Right forelimb (tissue), 1 donor: ENCODE results near the gene TMEM86A.
A peak's percentile ranks its signal among the peaks of the same experiment; 100 is the strongest.
"Not testable (repeated sequence)": the region's sequence is repeated elsewhere in the genome, so short reads cannot be mapped to it uniquely, and the experiment has no call there.

ENCODE experiments used
- DNase-seq: peaks from one replicate; pipeline ENCODE4 v3.0.0-alpha.2; 2018

TMEM86A gene

GRCh38 chr11:18698341-18699268, at the start of gene TMEM86A:
Gene TMEM86A (plus strand): TSS chr11:18698779. CDS start chr11:18698887, 108 bp downstream.
- peak; percentile 93 for DNase-seq

GRCh38 chr11:18650353-18650752, 48.2 kb upstream of the TMEM86A start:
- no peak for DNase-seq

GRCh38 chr11:18650859-18651557, 47.6 kb upstream of the TMEM86A start:
- no peak for DNase-seq

- no peak for DNase-seq
These were observed 40.9 kb upstream of the TMEM86A start for GRCh38 chr11:18657673-18658072.

GRCh38 chr11:18665353-18665872, 33.2 kb upstream of the TMEM86A start:
- not testable (repeated sequence) for DNase-seq

GRCh38 chr11:18668131-18668530, 30.4 kb upstream of the TMEM86A start:
- no peak for DNase-seq

- DNase-seq = no peak
These were observed 29.4 kb upstream of the TMEM86A start for GRCh38 chr11:18669219-18669596.

- no peak for DNase-seq
These were observed 28.9 kb upstream of the TMEM86A start for GRCh38 chr11:18669711-18670110.

- DNase-seq = no peak
These were observed 27.3 kb upstream of the TMEM86A start for GRCh38 chr11:18671246-18671645.

- DNase-seq = not testable (repeated sequence)
These were observed 26.4 kb upstream of the TMEM86A start for GRCh38 chr11:18672209-18672608.

GRCh38 chr11:18676803-18677202, 21.8 kb upstream of the TMEM86A start:
- no peak for DNase-seq

GRCh38 chr11:18677560-18677959, 21.0 kb upstream of the TMEM86A start:
- DNase-seq = no peak

GRCh38 chr11:18681949-18682348, 16.6 kb upstream of the TMEM86A start:
- DNase-seq = not testable (repeated sequence)

GRCh38 chr11:18682466-18682865, 16.1 kb upstream of the TMEM86A start:
- no peak for DNase-seq

- no peak for DNase-seq
These were observed 14.3 kb upstream of the TMEM86A start for GRCh38 chr11:18684267-18684666.

- DNase-seq = not testable (repeated sequence)
These were observed 7.0 kb upstream of the TMEM86A start for GRCh38 chr11:18691467-18692140.

GRCh38 chr11:18692941-18693760, 5.4 kb upstream of the TMEM86A start:
- no peak for DNase-seq

GRCh38 chr11:18696638-18697225, 1.8 kb upstream of the TMEM86A start:
- DNase-seq = no peak

GRCh38 chr11:18697576-18697975, 1.0 kb upstream of the TMEM86A start:
- no peak for DNase-seq

- no peak for DNase-seq
These were observed 654 bp downstream of the TMEM86A start for GRCh38 chr11:18699269-18699596.

- DNase-seq = no peak
These were observed 1.3 kb downstream of the TMEM86A start for GRCh38 chr11:18699848-18700261.

GRCh38 chr11:18700375-18700774, 1.8 kb downstream of the TMEM86A start:
- no peak for DNase-seq
